NCI-H774 (cell line): ENCODE measurements around the gene ENTHD1.
"Not testable (repeated sequence)": the region's sequence is repeated elsewhere in the genome, so short reads cannot be mapped to it uniquely, and the experiment has no call there.

Source experiments
- DNase-seq: peaks from one replicate; lab custom pipeline; 2025; lab: John Stamatoyannopoulos, UW

The ENTHD1 gene

DNA sequence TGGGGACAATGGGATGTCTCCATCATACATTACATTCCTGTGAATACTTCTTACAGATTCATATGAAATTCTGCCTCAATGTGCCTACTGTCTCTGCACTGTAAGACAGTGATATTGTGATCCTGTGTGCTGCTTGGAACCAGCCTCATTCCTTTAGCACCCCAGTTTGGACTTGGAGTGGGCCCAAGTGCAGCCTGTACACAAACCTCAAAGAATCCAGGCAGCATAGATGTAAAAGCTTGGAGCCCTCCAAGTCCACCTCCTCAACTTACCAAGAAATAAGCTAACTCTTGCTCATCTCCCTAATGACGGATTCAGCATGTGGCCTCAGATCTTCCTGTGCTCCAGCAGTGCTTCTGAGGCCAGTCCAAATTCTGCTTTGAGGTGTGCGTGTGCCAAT, 31.7 kb upstream of the ENTHD1 start:
- no peak for DNase-seq

DNA sequence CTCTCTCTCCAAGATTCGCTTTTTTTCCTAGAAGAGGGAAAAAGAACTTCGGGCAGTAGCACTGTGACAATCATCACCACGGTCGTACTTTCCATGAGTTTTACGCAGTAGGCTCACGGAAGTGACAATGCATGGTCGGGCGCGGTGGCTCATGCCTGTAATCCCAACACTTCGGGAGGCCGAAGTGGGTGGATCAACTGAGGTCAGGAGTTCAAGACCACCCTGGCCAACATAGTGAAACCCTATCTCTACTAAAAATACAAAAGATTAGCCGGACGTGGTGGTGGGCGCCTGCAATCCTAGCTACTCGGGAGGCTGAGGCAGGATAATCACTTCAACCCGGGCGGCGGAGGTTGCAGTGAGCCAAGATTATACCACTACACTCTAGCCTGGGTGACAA, 30.7 kb upstream of the ENTHD1 start:
- no peak for DNase-seq

DNA sequence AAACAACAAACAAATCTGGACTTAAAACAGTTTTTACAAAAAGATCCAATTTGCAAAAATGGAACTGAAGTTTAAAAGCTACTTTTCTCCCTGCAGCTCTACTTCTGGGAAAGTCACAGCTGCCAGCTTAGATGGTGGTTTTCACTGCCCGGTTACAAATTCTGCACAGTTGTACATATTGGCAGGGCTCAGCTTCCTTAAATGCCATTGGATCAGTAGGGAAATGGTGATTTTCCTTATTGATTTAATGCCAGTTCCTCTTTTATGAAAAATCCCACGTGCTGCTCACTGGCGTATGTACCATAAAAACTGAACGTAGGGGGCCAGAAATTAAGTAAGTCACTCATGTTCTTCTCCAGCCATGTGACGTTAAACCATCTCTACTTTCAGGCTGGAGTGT, 30.1 kb upstream of the ENTHD1 start:
- no peak for DNase-seq

DNA sequence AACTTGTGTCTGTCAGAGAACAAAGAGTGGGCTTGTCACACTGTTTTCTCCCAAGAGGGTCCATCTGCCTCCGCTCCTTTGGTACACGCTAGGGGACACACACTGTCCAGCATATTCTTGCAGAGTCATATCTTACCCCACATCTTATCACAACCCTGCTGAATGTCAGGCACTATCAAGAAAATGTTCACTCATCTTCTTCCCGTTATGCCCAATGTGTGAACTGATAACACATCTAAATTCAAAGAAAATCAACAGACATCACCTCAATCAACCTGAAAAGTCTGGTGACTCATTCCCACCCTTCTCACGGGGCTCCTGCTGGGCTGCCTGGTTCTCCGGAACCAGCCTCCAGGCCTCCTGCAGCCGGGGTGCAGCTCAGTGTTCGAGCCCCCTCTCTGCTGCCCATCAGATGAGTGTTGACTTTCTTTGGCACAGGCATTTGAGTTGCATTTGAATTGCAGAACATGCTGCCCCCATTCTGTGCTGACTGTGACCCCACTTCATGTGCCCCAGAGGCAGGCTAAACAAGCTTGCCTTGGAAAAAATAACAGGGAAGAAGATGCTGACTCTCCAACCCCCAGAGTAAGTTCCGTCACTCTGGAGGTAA, 26.7 kb upstream of the ENTHD1 start:
- no peak for DNase-seq

DNA sequence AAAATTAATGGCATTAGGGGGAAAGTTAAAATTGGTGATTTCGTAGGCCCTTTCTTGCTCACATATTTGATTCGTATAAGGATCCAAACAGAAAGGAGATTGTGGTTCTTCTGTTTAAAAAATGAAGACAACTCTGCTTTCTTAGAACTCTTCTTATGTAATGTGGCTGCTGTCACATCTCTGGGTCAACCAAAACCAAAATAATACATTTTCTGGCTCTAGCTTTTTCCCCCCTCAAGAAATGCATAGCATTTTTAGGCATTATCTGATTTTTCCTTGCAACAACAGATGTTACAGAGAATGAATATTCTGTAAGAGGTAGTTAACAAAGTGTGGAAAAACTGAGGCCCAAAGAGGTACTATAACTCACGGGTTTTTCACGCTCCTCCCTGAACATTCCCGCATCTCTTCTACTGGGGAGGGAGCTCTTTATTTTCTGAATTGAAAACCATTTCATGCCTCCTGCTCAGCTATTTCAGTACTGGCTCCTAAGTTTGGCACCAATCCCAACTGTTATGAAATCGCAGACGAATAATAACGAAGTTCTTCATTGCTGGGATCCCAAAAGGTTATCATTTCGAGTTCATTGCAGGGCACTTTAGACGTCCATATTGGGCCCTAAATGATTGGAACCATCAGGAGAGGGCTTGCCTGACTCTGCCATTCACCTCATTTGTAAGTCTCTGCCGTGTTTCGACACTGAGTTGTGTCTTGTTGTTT, 24.4 kb upstream of the ENTHD1 start:
- no peak for DNase-seq

DNA sequence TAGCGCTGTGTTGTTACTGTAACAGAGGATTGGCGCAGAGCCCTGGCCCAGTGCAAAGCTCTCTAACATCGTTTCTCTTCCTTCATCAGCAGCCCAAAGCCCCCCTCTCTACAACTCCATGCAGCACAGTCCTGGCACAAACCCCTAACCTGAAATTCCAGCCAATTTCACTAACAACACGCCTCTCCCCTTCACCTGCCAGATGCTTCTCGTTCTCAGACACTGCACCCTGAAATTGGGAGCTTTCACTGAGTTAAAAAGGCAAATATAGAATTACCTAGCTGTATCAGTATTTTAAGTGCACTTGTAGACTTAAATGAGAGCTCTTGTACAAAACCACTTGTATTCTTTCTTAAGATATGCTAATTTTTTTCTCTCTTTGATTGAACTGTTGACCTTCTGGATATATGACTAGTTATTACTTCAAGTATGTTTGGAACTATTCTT, 23.7 kb upstream of the ENTHD1 start:
- DNase-seq = no peak

DNA sequence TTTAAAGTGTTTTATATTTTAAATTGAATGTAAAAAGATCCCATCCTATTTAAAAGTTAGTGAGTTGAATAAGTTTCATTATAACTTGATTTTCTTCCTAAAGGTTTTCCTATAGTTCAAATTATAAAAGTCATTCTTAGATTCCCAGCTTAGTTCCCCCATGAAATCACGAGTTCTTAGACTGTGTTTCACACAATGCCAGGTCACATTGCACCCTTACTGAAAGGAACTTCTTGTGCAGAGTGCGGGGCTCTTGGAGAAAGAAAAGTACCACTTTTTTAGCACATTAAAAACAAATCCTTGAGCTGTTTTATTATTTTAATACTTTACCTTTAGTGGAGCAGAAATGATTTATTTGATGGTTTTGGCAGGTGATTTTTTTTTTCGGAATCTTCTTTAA, 22.9 kb upstream of the ENTHD1 start:
- no peak for DNase-seq

DNA sequence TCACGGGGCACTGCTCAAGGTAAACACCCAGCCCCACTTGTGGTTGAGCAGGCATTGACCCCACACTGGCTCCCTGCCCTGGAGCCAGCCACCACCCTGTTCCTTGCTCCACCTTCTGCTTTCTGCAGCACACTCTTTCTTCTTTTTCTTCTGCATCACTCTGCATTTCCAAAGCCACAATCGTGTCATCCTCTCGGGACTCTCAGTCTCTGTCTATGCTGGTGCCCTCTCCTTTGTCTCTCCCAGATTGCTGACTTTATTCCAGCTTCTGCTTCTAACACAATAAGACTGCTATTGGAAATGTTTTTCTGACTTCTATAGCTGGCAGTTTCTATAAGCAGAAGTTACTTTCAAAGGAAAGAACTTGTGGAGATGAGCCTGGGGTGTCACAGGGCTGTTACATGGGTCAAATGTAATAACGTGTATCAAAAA, 21.8 kb upstream of the ENTHD1 start:
- DNase-seq = no peak

DNA sequence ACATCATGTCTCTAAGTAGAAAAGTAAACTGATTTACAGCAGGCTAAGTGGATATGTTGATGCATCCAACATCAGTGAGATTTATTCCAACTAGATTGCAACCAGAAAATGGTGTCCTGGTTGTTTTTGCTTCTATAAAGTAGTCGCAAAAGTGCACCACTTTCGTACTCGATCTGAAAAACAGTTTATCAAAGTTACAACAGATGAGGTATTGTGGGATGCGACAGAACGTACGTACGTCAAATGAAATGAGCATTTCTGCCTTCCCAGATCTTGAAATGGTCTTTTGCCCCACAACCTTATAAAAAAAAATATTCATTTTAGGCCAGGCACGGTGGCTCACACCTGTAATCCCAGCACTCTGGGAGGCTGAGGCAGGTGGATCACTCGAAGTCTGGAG, 21.0 kb upstream of the ENTHD1 start:
- DNase-seq = no peak

DNA sequence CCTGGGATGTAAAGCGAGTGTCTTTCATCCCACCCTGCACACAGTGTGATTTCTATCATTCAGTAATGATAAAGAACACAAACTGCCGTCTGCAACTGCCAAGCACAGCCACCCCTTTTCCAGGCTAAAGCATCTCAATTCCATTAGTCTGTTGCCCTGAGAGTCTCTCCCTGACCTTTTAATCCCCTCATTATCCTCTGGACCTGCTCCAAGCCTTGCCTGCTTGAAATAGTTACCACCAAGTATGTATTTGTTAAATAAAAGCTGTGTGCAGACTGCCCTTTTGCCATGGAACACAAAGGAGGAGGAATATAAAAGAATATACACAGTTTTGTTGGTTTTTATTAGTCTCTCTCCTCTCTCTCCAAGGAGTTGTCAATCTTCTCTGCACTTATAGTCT, 20.3 kb upstream of the ENTHD1 start:
- no peak for DNase-seq

DNA sequence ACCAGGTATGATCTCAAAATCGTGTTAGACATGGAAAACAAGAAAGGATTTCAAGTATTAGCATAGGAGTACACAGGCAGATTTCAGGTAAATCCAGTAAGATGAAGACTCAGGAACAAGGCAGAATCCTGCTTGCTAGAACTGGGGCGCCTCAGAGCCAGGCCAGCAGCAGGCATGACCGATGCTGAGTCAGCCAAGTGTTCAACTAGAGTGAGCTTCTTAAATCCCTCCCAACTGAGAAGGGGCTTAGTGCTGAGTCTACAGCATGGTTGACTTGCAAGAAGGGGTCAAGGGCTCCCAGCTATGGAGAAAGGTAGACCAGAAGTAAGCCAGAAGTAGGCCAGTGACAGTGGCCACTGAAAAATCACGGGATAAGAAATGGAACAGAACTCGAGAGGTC, 19.8 kb upstream of the ENTHD1 start:
- no peak for DNase-seq

DNA sequence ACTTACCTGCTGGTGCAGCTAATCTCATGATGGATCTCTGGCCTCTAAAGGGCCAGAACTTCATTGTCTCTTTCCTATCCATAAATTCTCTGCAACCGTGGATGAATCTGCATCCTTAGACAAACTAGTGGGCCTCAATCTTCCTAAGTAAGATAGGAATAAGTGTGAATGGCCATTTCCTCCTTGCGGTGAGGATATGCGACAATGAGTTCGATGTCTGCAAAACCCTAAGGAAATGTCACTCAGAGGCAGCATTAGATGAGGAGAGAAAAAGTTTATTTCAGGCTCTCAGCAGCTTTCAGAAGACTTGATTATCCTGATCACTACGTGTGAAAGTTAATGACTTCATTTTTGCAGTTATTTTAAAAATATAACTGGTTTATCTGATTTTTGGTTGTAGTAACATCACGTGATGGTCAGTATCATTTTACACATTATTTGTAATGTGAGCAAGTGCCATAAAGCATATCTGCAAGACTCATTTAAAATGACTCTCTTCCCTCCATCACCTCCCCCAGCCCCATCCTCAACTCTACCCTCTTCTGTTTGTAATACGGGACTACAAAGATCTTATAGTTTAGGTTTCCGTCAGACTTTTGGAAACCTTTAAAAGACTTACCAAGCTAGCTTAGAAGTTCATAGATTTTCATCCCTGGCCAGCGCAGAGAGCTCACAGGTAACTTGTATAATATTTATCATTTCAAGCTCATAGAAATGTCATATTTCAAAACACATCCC, 17.5 kb upstream of the ENTHD1 start:
- no peak for DNase-seq

DNA sequence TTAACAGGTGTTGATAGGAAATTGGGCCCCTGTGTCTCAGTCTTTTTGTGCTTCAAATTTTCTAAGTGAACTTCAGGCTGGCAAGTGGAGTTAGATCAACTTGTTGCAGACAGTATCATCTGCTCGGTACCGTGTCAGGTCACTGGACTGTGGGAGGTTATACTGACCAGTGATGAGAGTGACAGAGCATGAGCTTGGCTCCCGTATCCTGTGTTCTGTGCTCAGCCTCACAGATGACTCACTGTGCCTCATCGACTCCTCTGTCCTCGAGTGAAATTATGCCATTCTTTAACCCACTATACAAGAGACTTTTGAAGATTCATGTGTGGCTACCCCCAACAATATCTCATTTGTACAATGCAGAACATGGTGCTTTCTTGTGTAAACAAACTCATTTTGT, 15.2 kb upstream of the ENTHD1 start:
- DNase-seq = no peak

DNA sequence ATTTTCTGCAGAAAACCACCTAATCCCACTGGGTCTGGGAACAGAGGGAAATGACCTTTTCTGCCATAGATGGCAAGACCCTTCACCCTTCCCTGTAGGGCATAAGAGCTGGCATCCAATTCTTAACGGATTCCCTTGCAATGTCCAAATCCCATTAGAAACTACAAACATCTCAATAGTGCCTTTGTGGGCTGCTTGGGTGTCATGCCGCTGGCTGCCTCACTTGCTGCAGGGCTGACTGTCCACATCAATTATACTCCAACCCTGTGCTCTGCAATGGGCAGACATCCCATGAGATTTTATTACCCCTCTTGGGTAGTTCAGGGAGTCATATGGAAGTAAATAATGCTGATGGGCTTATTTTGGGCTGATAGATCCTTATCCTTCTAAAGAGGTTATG, 14.6 kb upstream of the ENTHD1 start:
- DNase-seq = no peak

DNA sequence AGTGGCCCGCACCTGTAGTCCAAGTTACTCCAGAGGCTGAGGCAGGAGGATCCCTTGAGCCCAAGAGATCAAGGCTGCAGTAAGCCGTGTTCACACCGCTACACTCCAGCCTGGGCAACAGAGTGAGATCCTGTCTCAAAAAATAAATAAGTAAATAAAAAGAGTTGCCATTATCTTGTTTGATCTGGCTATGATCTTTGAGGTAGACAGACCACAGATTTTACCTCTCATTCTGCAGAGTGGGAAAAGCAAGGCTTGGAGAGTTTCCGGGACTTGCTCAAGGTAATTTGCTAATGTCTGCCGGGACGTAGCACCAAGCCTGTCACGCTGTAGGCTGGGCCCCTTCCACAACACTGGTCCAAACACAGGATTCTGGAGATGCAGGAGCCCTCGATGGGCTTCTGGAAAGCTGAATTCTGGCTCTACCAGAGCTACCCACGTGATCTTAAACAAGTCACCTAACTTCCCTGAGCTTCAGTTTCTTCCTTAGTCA, 14.1 kb upstream of the ENTHD1 start:
- DNase-seq = no peak

DNA sequence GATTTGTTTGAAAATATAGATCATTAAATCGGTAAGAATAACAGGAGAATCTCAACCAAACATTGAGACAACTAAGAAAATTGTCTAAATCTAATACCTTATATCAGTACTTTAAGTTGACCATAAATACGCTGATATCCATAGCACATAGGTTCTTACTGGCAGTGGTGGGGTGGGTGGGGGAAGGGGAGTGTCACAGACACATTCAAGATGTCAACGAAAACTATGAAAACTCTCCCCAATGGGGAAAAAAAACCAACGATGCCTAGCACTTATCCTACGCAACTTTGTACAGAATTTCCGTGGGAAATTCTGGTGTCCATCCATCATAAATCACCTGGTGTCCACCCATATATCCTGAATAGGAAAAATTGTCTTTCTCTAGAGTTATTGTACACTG, 13.5 kb upstream of the ENTHD1 start:
- DNase-seq = no peak

DNA sequence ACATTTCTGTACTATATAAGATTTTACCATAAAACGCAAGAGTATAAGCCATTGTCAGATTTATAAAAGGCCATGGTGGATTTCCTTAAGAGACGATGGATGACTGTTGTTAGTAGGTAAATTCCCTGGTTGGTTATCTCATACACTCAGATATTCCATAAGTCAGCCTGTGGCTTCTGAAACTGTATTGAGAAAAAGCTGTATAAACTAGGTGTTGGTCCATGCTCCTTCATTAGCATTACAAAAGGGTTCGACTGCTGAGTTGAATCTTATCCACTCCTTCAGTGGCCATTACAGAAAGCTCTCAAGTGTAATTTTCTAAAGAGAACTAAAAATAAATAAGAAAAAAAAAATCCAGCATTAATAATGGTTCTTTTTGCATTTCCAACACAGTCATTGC, 12.6 kb upstream of the ENTHD1 start:
- no peak for DNase-seq

DNA sequence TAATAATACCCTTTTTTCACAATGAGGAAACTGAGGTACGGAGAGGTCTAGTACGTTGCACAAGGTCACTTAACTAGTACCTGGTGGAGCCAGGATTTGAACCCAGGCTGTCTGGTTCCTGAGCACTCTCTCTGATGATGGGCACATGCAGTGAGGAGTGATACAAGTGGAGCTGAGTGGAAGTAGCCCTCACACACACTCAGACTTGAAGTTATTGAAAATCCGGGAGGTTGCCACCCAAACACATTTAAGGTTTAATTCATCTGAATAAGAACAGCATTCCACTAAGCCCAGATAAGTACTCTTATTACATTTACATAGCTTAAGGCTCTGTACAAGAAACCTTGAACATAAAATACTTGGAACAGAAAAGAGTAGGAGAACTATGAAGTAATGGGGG, 12.1 kb upstream of the ENTHD1 start:
- no peak for DNase-seq

DNA sequence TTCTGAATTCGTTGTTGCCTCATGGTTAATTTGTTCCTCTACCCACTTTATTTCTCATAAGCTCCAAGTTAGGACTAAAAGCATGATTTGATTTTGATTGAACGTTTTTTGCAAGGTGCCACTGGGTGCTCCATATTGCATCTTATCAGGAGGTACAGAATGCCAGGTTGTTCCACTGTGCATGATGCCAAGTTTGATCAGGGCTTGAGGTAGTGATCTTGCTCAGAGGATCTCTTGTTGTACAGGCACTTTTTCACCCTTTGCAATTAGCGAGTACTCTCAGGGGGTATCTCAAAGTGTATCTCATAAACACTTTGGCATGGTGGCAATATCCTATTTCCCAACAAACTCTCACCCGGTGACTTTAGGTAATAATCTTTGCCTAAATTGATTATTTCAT, 11.3 kb upstream of the ENTHD1 start:
- no peak for DNase-seq

DNA sequence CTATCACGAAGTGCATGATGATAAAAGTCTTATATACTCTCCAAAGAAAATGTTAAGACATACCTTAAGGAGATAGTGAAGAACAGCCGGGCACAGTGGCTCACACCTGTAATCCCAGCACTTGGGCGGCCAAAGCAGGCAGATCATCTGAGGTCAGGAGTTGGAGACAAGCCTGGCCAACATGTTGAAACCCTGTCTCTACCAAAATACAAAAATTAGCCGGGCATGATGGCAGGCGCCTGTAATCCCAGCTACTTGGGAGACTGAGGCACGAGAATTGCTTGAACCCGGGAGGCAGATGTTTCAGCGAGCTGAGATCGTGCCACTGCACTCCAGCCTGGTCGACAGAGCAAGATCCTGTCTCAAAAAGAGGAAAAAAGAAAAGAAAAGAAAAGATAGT, 10.5 kb upstream of the ENTHD1 start:
- DNase-seq = not testable (repeated sequence)

DNA sequence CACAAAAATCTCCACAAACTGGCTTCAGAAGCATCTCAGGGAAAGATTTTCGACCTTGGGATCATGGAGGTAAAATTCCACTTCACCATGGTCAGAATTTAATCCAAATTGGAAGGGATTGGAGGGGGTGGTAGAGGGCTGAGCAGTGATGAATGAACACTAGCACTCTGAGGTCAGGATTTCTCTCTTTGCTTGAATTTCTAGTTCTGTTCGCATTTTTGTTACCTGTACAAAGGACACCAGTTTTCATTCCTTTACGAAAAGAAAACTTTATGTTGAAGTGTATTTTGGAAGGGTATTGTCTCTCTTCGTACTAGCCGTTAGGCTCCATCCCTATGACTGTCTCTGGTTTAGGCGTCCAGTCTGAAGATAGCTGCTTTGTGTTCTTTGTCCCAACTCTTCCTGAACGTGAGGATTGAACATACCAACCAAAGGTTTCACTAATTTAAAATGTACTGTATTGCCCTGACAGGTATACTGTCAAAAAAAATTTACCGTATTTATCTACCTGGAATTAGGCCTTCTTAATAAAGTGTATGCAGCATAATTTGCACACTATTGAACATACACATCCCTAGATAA, 8.1 kb upstream of the ENTHD1 start:
- DNase-seq = no peak

DNA sequence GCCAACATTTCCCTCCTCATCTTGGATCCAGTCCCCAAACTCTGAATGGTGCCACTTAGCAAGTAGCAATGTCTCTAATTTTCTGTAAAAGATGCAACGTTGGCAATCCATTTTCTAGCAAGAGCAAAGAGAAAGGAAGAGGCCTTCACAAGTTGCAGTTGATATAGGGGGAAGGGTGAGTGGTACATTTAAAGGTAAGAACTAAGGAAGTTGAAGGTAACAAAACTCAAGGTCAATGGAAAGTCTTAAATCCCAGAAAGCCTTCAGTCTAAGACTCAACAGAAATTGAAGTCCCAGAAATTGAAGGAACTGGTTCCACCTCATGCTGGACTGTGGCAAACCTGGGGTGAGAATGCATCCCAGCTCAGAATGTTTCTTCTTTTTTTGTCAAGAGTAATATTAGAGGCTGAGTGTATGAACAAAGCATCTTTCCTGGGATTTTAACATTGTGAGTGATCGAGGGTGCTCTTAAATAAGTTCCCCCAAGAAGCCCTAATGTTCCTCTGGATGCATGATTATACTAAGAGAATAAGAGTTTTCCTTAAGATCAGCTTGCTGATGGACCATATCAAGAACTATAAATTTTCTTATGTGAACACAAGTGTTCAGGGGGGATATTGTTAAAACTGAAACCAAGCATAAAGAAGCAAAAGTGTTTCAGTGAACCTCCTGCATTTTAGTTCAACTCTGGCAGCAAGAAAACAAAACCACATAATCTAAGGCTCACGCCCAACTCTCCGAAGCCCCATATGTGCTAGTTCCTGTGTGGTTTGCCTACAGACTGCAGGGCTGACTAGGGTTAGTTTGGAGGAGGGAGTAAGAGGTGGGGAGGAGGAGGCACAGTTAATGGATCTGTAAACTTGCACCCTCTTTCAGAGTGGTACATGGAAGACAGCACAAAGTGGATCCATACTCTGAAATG, 7.0 kb upstream of the ENTHD1 start, which contains the start of gene GRAP2:
TSS of gene GRAP2 (plus strand) at position 779 of the 922 bp plus-strand sequence. CDS start 46,023 bp downstream, outside the sequence.
- DNase-seq = no peak
